Measurements from ENCODE around the gene SPINK1.

GRCh38 chr5:147826361-147826760 is 5.1 kb downstream of the SPINK1 start:
- TF ChIP-seq POLR2A (IDR thresholded peaks at IDR 0.05; ENCODE audit: low read length) (no peak), GATA1 (IDR thresholded peaks at IDR 0.05; ENCODE audit: low read depth, low read length) (no peak)

Measured in erythroblast (primary cell).